ENCODE results near the gene NPTX2.

GRCh38 chr7:98655611-98656010, 38.5 kb downstream of the NPTX2 start:
- TF ChIP-seq CTCF (IDR thresholded peaks at IDR 0.05) (no peak), POLR2A (IDR thresholded peaks at IDR 0.05) (no peak)
